PFSK-1 (cell line): Measurements from ENCODE around the gene ELF2.

Experiments used
- FOXP2 ChIP-seq: optimal IDR thresholded peaks from 2 replicates; pipeline ENCODE3; 2011; ENCODE audit warnings: borderline replicate concordance, control low read depth, inconsistent platforms; ENCODE audit not compliant: insufficient read depth; ENCODE audit errors: extremely low read length, extremely low read depth
- POLR2AphosphoS5 ChIP-seq: IDR thresholded peaks from 2 replicates; pipeline ENCODE4 v1.6.1; 2012; ENCODE audit warnings: low read depth, mild to moderate bottlenecking, control low read depth, low read length, moderate library complexity
- REST ChIP-seq, 2 experiments: IDR thresholded peaks; 2 replicates each; pipeline versions ENCODE4 v1.6.1 to v1.8.0; 2011 to 2012; ENCODE audit warnings: low read depth in 2 of 2, low read length in 2 of 2, control low read depth in 1 of 2, inconsistent platforms in 1 of 2, mild to moderate bottlenecking in 1 of 2, moderate library complexity in 1 of 2; ENCODE audit not compliant: insufficient read depth in 1 of 2
- SIN3A ChIP-seq: IDR thresholded peaks from 2 replicates; pipeline ENCODE4 v1.6.1; 2012; ENCODE audit warnings: mild to moderate bottlenecking, low read length, moderate library complexity, borderline replicate concordance; ENCODE audit not compliant: insufficient read depth
- TAF1 ChIP-seq: IDR thresholded peaks from 2 replicates; pipeline ENCODE4 v1.6.1; 2012; ENCODE audit warnings: low read length, control low read depth, borderline replicate concordance; ENCODE audit not compliant: insufficient read depth

Gene ELF2

GRCh38 chr4:139214039-139214534, 37.1 kb upstream of the ELF2 start:
- TF ChIP-seq TAF1 (no peak), SIN3A (no peak), FOXP2 (no peak), POLR2AphosphoS5 (no peak), REST (IDR thresholded peaks at IDR 0.05; ENCODE audit: insufficient read depth in 1 of 2, low read depth in 2 of 2, low read length in 2 of 2) (no peak)

GRCh38 chr4:139212900-139213299, 35.9 kb upstream of the ELF2 start:
- no peak for TF ChIP-seq FOXP2
- no peak for TF ChIP-seq REST (IDR thresholded peaks at IDR 0.05; ENCODE audit: insufficient read depth in 1 of 2, low read depth in 2 of 2, low read length in 2 of 2)

- no peak for TF ChIP-seq SIN3A
- TF ChIP-seq FOXP2: no peak
Observed at GRCh38 chr4:139210486-139210885, 33.5 kb upstream of the ELF2 start.

GRCh38 chr4:139209470-139210063, 32.5 kb upstream of the ELF2 start:
- TF ChIP-seq POLR2AphosphoS5 (no peak), TAF1 (no peak), FOXP2 (no peak), SIN3A (no peak), REST (IDR thresholded peaks at IDR 0.05; ENCODE audit: insufficient read depth in 1 of 2, low read depth in 2 of 2, low read length in 2 of 2) (no peak)

- TF ChIP-seq FOXP2 (no peak), POLR2AphosphoS5 (no peak), REST (IDR thresholded peaks at IDR 0.05; ENCODE audit: insufficient read depth in 1 of 2, low read depth in 2 of 2, low read length in 2 of 2) (no peak), TAF1 (no peak), SIN3A (no peak)
Observed at GRCh38 chr4:139208404-139208945, 31.5 kb upstream of the ELF2 start.
